ENCODE results near the gene BST1.

Gene BST1, protein sequence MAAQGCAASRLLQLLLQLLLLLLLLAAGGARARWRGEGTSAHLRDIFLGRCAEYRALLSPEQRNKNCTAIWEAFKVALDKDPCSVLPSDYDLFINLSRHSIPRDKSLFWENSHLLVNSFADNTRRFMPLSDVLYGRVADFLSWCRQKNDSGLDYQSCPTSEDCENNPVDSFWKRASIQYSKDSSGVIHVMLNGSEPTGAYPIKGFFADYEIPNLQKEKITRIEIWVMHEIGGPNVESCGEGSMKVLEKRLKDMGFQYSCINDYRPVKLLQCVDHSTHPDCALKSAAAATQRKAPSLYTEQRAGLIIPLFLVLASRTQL

GRCh38 chr4:15702941-15703403, at the start of gene BST1:
Gene BST1, plus strand, starts transcription at chr4:15703065. Its CDS starts 80 bp downstream, at chr4:15703145.
- H3K27me3 ChIP-seq (ENCODE audit: control insufficient read depth, insufficient read depth, low read length): no peaks in the 10 kb centered on the region
- H3K9me3 ChIP-seq (ENCODE audit: control insufficient read depth, low read depth, low read length): peaks cover 2% of the 10 kb centered on the region
- no peaks in the 10 kb centered on the region for H3K36me3 ChIP-seq (ENCODE audit: control insufficient read depth, low read depth, low read length)
- no peak within 1 kb of the TSS for H3K4me3 ChIP-seq (ENCODE audit: low read length)
- no peak within 1 kb of the TSS for H3K27ac ChIP-seq (ENCODE audit: low read length)
- no peak within 1 kb of the TSS for H3K9ac ChIP-seq (ENCODE audit: low read length)
- no peaks in the 10 kb centered on the region for H3K4me1 ChIP-seq (ENCODE audit: control insufficient read depth, low read depth, low read length)

GRCh38 chr4:15653420-15653819, 49.4 kb upstream of the BST1 start:
- peak overlapping the region; percentile 72 for H3K9ac ChIP-seq (ENCODE audit: low read length)
- no peaks in the 10 kb centered on the region for H3K27me3 ChIP-seq (ENCODE audit: control insufficient read depth, insufficient read depth, low read length)
- no peaks in the 10 kb centered on the region for H3K9me3 ChIP-seq (ENCODE audit: control insufficient read depth, low read depth, low read length)
- peaks cover 21% of the 10 kb centered on the region for H3K4me1 ChIP-seq (ENCODE audit: control insufficient read depth, low read depth, low read length)
- no peaks in the 10 kb centered on the region for H3K36me3 ChIP-seq (ENCODE audit: control insufficient read depth, low read depth, low read length)
- H3K4me3 ChIP-seq (ENCODE audit: low read length): peak overlapping the region; percentile 82
- H3K27ac ChIP-seq (ENCODE audit: low read length): no peak overlapping the region

DNA sequence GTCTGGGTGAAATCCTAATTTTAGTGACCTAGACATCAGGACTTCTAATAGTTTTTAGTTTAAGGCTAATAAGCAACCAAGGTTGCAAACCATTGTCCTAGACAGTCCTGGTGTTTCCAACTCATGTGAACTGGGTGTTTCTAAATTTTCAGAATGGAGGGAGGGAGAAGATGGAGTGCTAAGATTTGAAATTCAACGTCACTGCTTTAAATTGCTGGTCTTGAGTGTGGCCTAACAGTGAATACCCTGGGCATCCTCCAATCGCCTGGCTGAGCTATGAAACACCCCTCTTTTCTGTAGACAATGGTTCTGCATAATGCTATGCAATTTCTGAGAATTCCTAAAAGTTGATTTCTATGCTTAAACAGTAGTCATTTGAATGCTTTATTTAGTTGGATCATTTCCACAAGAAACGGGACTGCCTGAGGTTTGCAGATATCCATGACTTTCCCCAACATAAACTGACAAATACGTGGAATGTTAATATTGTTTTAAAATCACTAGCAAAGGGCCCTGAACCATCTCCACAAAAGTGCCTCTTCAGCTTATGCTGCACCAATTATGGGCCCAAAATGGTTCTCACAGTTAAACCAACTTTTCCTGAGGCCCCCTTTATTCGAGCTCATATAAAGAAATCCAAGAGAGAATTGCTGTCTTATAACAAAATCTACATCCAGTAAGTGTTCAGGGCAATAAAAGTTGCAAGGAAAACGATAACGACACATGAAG, 48.8 kb upstream of the BST1 start:
- H3K27ac ChIP-seq (ENCODE audit: low read length): no peak overlapping the region
- peak overlapping the region; percentile 82 for H3K4me3 ChIP-seq (ENCODE audit: low read length)
- H3K9me3 ChIP-seq (ENCODE audit: control insufficient read depth, low read depth, low read length): no peaks in the 10 kb centered on the region
- no peaks in the 10 kb centered on the region for H3K27me3 ChIP-seq (ENCODE audit: control insufficient read depth, insufficient read depth, low read length)
- peak overlapping the region; percentile 72 for H3K9ac ChIP-seq (ENCODE audit: low read length)
- H3K36me3 ChIP-seq (ENCODE audit: control insufficient read depth, low read depth, low read length): no peaks in the 10 kb centered on the region
- peaks cover 21% of the 10 kb centered on the region for H3K4me1 ChIP-seq (ENCODE audit: control insufficient read depth, low read depth, low read length)

GRCh38 chr4:15654593-15655222, 48.2 kb upstream of the BST1 start:
- peak overlapping the region; percentile 82 for H3K4me3 ChIP-seq (ENCODE audit: low read length)
- H3K9ac ChIP-seq (ENCODE audit: low read length): peak overlapping the region; percentile 72
- no peaks in the 10 kb centered on the region for H3K27me3 ChIP-seq (ENCODE audit: control insufficient read depth, insufficient read depth, low read length)
- H3K27ac ChIP-seq (ENCODE audit: low read length): no peak overlapping the region
- H3K9me3 ChIP-seq (ENCODE audit: control insufficient read depth, low read depth, low read length): no peaks in the 10 kb centered on the region
- no peaks in the 10 kb centered on the region for H3K36me3 ChIP-seq (ENCODE audit: control insufficient read depth, low read depth, low read length)
- H3K4me1 ChIP-seq (ENCODE audit: control insufficient read depth, low read depth, low read length): peaks cover 19% of the 10 kb centered on the region

GRCh38 chr4:15655223-15656037, 47.4 kb upstream of the BST1 start, which contains the start of gene FBXL5:
Gene FBXL5, minus strand, starts transcription at chr4:15655357. Its CDS starts 70 bp downstream, at chr4:15655287.
- no peaks in the 10 kb centered on the region for H3K27me3 ChIP-seq (ENCODE audit: control insufficient read depth, insufficient read depth, low read length)
- peak within 1 kb of the TSS; percentile 94 for H3K27ac ChIP-seq (ENCODE audit: low read length)
- H3K36me3 ChIP-seq (ENCODE audit: control insufficient read depth, low read depth, low read length): no peaks in the 10 kb centered on the region
- H3K9me3 ChIP-seq (ENCODE audit: control insufficient read depth, low read depth, low read length): no peaks in the 10 kb centered on the region
- H3K9ac ChIP-seq (ENCODE audit: low read length): peak within 1 kb of the TSS; percentile 92
- peaks cover 13% of the 10 kb centered on the region for H3K4me1 ChIP-seq (ENCODE audit: control insufficient read depth, low read depth, low read length)
- H3K4me3 ChIP-seq (ENCODE audit: low read length): peak within 1 kb of the TSS; percentile 82

- peaks cover 13% of the 10 kb centered on the region for H3K4me1 ChIP-seq (ENCODE audit: control insufficient read depth, low read depth, low read length)
- no peaks in the 10 kb centered on the region for H3K9me3 ChIP-seq (ENCODE audit: control insufficient read depth, low read depth, low read length)
- peak overlapping the region; percentile 68 for H3K4me3 ChIP-seq (ENCODE audit: low read length)
- H3K27me3 ChIP-seq (ENCODE audit: control insufficient read depth, insufficient read depth, low read length): no peaks in the 10 kb centered on the region
- H3K36me3 ChIP-seq (ENCODE audit: control insufficient read depth, low read depth, low read length): no peaks in the 10 kb centered on the region
- peak overlapping the region; percentile 92 for H3K9ac ChIP-seq (ENCODE audit: low read length)
- peak overlapping the region; percentile 94 for H3K27ac ChIP-seq (ENCODE audit: low read length)
Observed at GRCh38 chr4:15656038-15656470, 46.8 kb upstream of the BST1 start.

DNA sequence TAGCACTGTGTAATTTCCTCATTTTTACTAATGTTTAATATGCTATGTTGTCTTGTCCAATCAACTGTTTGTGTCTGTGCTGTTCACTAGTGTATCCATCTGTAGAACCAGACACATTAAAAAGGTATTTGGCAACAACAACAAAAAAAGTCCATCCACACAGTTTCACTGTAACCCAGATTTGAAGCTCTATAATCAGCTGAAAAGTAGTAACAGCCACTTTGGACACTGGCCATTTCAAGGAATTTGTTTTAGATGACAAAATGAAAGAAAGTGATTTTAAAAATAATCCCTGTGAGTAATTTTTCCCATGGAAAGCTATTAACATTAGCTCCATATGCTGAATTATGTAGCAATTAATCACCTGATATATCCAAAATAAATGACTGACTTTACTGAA, 45.5 kb upstream of the BST1 start:
- no peaks in the 10 kb centered on the region for H3K27me3 ChIP-seq (ENCODE audit: control insufficient read depth, insufficient read depth, low read length)

GRCh38 chr4:15658136-15658770, 44.6 kb upstream of the BST1 start:
- Histone ChIP-seq H3K27me3 (ENCODE audit: control insufficient read depth, insufficient read depth, low read length) (no peaks in the 10 kb centered on the region), H3K4me1 (ENCODE audit: control insufficient read depth, low read depth, low read length) (peaks cover 8% of the 10 kb centered on the region), H3K36me3 (ENCODE audit: control insufficient read depth, low read depth, low read length) (no peaks in the 10 kb centered on the region), H3K27ac (ENCODE audit: low read length) (no peak overlapping the region), H3K4me3 (ENCODE audit: low read length) (no peak overlapping the region), H3K9ac (ENCODE audit: low read length) (no peak overlapping the region), H3K9me3 (ENCODE audit: control insufficient read depth, low read depth, low read length) (no peaks in the 10 kb centered on the region)

More for the DNA sequence above, 45.5 kb upstream of the BST1 start:
- H3K36me3 ChIP-seq (ENCODE audit: control insufficient read depth, low read depth, low read length): no peaks in the 10 kb centered on the region
- H3K9ac ChIP-seq (ENCODE audit: low read length): no peak overlapping the region
- no peaks in the 10 kb centered on the region for H3K9me3 ChIP-seq (ENCODE audit: control insufficient read depth, low read depth, low read length)
- no peak overlapping the region for H3K4me3 ChIP-seq (ENCODE audit: low read length)
- peaks cover 13% of the 10 kb centered on the region for H3K4me1 ChIP-seq (ENCODE audit: control insufficient read depth, low read depth, low read length)
- no peak overlapping the region for H3K27ac ChIP-seq (ENCODE audit: low read length)

DNA sequence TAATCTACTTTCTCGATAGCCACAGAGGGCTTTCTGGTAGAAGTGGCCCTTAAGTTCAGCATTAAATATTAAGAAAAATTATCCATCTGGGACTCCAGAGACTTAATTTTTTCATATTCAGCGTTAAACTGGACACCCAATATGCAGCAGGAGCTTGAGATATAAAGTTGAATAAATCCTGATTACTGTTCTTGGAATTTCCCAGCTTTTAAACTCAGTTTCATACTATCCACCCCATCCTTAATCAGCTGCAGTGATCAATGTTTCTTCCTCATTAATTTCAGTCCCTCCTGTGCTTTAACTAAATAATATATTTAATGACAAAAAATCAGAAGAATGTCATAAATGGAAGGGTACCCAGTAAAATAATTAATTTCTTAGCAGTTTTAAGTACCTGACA, 44.1 kb upstream of the BST1 start:
- Histone ChIP-seq H3K27ac (ENCODE audit: low read length) (no peak overlapping the region), H3K27me3 (ENCODE audit: control insufficient read depth, insufficient read depth, low read length) (no peaks in the 10 kb centered on the region), H3K4me1 (ENCODE audit: control insufficient read depth, low read depth, low read length) (peaks cover 3% of the 10 kb centered on the region), H3K9me3 (ENCODE audit: control insufficient read depth, low read depth, low read length) (no peaks in the 10 kb centered on the region), H3K9ac (ENCODE audit: low read length) (no peak overlapping the region), H3K36me3 (ENCODE audit: control insufficient read depth, low read depth, low read length) (no peaks in the 10 kb centered on the region), H3K4me3 (ENCODE audit: low read length) (no peak overlapping the region)

- no peaks in the 10 kb centered on the region for H3K27me3 ChIP-seq (ENCODE audit: control insufficient read depth, insufficient read depth, low read length)
- H3K27ac ChIP-seq (ENCODE audit: low read length): no peak overlapping the region
- H3K9me3 ChIP-seq (ENCODE audit: control insufficient read depth, low read depth, low read length): no peaks in the 10 kb centered on the region
- H3K9ac ChIP-seq (ENCODE audit: low read length): no peak overlapping the region
- H3K4me3 ChIP-seq (ENCODE audit: low read length): no peak overlapping the region
- H3K4me1 ChIP-seq (ENCODE audit: control insufficient read depth, low read depth, low read length): peaks cover 2% of the 10 kb centered on the region
- H3K36me3 ChIP-seq (ENCODE audit: control insufficient read depth, low read depth, low read length): no peaks in the 10 kb centered on the region
Observed at GRCh38 chr4:15659768-15660570, 42.9 kb upstream of the BST1 start.
